Stimulated activated CD4-positive, alpha-beta T cell treated with anti-CD3 and anti-CD28 coated beads, Interleukin-12 subunit alpha, Interleukin-12 subunit beta, amount 100 ng/mL, for 24 hours (primary cell): Measurements from ENCODE around the gene ID3.
A peak's percentile ranks its signal among the peaks of the same experiment; 100 is the strongest.

ENCODE experiments used
- DNase-seq, 2 experiments: peaks; one replicate each; pipeline ENCODE4 v3.0.0-alpha.2; 2020; ENCODE audit warnings: low read depth in 2 of 2

ID3 gene, protein sequence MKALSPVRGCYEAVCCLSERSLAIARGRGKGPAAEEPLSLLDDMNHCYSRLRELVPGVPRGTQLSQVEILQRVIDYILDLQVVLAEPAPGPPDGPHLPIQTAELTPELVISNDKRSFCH

DNA sequence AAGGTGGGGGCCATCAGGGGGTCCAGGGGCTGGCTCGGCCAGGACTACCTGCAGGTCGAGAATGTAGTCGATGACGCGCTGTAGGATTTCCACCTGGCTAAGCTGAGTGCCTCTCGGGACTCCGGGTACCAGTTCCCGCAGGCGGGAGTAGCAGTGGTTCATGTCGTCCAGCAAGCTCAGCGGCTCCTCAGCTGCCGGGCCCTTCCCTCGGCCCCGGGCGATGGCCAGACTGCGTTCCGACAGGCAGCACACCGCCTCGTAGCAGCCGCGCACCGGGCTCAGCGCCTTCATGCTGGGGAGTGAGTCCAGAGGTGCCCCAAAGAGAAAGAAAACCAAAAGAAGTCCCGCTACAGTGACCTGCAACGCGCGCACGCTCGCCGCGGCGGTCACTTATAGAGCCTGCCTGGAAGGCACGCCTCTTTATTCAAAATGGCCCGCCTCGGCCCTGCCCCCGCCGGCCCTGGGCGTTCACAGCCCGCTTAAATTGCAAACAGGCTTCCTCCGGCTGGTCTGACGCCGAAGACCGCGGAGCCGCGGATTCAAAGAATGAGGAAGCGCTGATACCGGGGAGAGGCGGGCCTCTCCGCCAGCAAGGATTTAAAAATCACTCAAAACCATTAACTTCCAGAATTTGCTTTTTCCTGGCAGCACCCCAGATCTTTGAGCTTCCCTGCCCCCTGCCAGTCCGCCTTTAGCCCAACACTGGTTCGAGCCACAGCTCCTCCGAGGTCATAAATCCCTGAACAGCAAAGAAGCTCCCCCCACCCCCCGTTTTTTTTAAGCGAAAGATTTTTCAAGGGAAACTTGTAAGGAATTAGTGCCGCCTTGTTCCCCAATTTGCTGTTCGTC lies at the start of gene ID3:
Gene ID3, minus strand, starts transcription at position 366 of the 849 bp plus-strand sequence. Its CDS starts 75 bp downstream, at position 291.
- peak; percentile 78 to 91 for DNase-seq

DNA sequence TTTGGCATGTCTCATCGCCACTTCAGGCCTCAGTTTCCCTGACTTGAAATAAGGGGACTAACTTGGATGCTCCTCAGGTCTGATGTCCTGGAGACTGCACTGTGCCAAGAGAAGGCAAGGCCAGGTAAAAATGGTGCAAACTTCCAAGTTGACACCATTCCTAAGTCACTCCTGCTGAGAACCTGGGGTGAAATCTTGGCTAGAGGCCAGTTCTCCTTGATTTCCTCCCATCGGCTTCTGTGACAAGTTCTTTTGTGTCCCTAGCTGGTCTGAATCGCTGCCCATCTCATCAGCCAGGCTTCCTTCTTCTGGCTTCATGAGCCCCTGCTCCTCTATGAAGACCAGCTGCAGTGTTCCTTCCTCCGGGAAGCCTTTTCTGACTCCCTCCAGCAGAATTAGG lies 48.6 kb upstream of the ID3 start:
- no peak for DNase-seq

DNA sequence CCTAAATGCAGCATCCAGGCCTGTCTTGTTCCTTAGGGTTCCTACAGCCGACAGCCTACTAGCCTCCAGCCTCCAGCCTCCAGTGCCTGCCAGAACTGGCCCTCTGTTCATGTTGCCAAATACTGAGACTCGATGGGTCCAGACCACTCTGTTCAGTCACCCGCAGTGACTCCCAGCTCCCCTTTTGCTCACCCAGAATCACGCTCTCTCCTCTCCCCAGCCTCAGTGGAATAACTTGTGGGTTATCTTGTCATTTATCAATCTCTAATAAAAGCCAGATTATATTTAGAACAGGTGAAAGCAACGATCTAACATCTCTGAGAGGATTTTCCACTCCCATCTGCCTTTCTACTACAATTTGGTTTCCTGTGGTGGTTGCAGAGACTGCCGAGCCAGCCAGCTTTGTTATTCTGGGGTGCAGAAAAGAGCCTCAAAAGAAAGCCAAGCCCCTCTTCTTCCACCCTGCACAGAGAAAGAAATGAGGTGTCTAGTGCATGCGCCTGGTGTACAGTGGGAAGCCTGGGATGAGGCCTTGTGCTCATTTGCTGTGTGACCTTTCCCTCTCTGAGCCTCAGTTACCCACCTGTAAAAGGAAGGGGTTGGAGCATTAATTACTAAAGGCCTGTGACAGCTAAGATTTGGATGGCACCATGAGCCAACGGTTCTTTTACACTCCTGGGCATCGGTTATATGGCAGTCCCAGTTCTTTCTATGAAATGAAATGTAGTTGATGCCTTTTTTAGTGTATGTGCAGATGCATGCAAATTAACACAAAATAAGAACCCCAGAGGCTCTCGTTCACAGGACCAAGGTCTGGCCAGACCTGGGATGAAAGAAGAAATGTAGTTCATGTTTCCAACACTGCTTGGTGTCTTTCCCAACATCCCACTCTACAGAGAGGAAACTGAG lies 42.9 kb upstream of the ID3 start:
- no peak for DNase-seq

DNA sequence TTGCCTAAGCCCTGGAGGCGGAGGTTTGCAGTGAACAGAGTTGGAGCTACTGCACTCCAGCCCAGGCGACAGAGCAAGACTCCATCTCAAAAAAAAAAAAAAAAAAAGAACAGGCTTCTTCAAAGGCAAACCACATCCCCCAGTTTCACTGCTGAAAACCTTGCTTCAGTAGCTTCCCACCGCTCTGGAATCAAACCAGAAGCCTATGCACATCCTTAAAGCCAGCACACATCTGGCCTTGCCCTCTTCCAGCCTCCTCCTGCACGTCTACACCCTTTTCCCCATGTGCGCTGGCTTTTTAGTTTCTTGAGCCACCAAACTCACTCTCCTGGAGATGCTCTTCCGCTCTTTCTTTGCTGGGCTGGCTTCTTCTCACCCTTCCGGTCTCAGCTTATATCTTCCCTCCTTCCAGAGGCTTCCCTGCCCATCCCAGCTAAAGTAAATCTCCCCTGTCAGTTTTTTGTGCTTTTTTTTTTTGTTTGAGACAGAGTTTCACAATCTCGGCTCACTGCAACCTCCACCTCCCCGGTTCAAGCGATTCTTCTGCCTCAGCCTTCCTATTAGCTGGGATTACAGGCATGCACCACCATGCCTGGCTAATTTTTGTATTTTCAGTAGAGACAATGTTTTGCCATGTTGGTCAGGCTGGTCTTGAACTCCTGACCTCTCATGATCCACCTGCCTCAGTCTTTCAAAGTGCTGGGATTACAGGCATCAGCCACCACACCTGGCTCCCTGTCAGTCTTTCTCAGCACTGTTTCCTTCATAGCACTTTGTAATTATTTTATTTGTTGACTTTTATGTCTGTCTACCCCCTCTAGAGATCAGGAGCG lies 42.0 kb upstream of the ID3 start:
- DNase-seq: no peak

DNA sequence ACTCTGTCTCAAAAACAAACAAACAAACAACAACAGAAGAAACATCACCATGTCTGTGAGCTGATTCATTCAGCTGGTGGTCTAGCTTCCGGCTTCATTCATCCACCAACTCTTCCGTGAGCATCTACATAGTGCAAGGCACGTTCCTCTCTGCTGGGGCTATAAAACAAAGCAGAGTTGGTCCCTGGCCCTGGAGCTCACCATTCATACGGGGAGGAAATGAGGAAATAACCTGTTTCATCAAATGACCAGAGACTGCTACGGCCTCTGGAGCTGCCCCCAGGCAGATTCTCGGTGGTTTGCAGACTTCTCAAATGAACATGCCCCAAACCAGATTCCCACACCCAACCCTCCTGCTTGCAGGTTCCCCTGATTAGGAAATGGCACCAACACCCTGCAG lies 41.0 kb upstream of the ID3 start:
- DNase-seq: no peak

DNA sequence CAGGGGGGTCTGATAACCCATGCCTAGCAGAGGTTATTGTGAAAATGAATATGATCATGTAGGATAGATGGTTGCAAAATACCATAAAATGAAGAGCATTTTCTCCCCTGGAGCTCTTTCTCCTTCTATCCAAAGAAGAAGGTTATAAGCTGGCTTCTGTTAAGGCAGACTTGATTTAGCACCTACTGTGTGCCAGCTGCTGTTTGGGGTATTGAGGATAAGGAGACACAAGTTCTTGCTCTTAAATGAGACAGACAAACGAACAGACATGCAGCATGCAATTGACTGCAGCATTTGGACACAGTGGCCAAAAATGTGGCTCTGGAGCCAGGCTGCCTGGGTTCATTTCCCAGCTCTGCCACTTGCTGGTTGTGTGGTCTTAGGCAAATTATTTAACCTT lies 39.8 kb upstream of the ID3 start:
- DNase-seq: no peak

DNA sequence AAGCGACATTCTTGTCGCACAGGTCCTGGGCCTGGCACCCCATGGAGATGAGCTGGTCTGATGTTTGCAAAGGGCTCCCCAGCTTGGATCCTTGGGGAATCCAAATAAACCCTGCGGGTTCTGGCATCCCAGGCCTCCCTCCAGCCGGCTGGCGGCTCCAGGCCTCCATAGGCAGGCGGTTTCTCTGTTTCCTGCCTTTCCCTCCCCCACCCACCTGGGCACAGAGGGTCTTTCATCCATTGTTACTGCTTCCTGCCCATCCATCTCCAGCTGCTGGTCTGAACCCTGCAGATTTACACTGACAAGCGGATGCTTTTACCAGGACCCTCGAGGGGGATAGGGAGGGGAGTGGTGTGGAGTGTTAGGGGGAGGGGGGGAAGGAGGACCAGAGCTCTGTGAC lies 39.1 kb upstream of the ID3 start:
- no peak for DNase-seq

DNA sequence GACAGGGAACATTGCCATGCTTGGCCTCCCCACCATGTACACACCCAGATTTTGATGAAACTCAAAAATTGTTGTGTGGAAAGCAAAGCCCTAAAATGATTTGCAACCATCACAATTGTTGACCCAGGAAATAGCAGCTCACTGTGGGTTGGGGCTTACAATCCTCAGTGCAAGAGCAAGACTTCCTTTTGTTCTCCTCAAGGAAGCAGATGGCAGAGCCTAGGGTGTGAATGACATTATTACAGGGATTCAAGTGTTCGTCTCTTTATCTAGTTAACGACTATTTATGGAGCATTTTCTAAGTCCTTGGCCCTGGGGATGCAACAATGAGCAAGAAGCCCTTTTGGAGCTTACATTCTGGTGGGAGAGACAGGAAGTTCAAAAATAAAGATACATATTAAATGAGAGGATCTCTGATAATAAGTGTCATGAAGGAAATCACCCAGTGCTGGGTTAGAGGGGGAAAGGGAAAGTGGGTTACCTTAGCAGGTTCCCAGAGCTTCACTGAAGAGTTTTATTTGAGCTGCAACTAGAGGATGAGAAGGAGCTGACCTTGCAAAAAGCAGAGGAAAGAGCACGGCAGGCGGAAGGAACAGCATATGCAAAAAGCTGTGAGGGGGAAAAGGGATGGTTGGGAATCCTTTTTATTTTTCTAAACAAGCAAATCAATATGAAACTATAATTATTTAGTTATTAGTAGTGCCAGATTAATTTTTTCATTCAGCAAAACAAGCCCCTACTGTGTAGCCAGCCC lies 38.5 kb upstream of the ID3 start:
- no peak for DNase-seq

DNA sequence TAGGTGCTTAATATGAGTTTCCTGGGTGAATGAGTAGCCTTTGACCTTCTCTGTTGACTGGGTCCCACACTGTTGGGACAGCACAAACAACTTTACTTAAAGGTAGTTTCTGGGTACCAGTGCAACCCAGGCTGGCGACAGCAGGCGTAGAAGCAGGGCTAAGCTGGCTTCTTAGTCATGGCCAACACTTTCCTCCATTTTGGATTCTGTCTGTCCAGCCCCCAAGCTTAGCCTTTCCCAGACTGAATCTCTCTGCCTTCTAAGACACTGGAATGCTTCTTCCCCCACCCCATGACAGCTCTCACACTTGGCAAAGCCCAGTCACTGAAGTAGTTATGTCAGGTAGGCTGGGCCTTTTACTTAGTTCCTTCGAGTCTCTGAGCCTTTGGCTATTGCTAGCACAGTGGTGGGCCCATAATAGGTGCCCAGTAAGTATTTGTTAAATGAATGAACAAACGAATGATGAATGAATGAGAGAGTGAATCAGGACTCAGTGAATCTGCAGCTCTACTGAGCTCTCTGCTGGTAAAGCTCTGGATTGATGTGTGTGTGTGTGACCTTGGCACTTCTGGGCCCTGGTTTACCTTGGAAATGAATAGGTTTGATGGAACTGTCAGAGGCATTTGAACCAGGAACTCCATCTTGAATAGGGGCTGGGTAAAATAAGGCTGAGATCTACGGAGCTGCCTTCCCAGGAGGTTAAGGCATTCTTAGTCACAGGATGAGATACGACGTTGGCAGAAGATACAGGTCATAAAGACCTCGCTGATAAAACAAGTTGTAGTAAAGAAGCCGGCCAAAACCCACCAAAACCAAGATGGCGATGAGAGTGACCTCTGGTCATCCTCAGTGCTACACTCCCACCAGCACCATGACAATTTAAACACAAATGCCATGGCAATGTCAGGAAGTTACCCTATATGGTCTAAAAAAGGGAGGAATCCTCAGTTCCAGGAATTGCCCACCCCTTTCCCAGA lies 37.4 kb upstream of the ID3 start:
- DNase-seq: no peak

DNA sequence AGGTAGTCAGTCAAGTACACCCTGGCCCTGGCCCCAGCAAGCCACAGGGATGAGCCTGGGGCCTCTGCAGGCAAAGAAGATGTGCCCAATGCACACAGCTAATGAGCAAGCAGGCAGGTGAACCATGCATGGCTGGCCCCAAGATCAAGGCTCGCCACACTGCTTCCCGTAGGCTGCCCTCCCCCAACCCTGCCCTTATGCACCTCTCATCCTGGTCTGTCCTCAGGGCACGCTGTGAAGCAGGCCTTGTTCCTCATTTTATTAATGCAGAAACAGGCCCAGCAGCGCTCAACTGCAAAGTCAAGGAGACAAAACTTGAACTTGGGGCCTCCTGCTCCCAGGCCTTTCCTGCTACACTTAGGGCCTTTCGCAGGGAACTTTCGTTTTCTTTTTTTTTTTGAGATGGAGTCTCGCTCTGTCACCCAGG lies 35.6 kb upstream of the ID3 start:
- no peak for DNase-seq

DNA sequence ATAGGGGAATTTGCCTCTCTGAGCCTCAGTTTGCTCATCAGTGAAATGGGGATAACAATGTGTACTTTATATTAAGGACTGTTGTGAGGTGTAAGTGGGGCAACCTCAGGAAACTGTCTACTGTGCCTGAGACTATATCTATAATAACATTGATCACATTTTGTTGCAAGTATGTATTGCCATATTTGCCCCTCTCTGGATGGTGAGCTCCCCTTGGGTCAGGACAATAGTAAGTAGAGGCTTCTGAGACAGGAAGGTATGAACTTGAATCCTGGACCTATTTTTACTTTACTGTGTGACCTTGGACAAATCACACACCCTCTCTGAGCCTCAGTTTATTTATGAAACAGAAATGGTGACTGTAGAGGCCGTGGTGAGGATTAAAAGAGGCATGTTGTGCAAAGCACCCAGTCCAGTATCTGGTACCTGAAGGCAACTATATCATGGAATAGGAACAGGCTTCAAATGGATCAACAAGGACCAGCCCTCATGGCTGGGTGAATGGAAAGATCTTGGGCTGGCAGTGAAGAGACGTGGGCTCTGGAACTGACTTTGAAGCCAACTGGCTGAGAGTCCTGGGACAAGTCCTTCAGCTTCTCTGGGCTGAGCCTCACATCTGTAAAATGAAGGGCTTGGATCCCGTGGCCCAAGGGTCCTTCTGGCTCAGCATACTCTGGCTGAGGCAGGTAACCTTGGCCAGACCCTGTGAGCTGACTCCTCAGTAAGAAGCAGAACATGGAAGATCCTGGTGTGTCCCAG lies 35.0 kb upstream of the ID3 start:
- no peak for DNase-seq

DNA sequence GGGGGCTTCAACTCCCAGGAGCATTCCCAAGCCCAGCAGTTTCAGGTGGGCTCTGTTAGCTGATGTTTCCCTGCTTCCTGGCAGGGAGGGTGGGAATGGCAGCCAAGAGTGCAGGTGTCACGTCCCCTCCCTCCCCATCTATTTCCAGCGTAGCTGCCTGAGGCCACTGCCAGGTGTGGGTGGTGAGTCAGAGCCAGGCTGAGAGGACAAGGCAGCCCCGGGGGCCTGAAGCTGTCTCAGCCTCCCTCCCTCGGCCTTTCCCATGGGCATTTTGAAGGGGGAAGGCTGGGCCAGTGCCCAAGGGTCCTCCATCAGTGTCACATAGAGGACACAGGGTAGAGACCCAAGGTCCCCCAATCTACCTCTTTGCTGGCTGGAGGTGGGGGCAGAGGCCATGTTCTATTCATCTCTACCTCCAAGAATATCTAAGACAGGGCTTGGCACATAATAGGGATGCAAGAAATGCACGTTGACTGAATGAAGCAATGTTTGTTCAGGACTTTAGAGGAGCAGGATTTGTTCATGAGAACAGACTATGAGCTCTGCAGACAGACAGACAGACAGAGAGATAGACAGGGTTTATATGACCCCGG lies 34.4 kb upstream of the ID3 start:
- DNase-seq: no peak

DNA sequence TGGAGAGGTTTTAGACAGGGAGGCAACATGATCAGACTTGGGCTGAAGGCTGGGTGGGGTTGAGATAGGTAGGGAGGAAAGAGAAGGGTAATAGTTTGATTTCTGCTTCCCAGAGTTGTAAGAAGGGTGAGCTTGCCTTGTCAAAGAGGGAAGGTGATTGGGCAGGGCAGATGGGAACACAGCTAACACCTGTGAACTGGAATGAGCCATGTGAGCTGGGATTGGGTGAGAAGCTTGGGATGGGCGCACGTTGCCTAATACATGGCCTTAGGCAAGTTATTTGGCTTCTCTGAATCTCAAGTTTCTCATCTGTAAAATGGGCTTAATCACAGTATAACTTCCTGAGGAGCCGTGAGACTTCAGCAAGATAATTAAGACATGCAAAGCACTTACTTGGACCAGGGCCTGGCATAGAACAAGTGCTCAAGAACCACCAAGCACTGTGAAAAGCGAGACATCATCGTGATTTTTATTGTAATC lies 33.8 kb upstream of the ID3 start:
- no peak for DNase-seq

DNA sequence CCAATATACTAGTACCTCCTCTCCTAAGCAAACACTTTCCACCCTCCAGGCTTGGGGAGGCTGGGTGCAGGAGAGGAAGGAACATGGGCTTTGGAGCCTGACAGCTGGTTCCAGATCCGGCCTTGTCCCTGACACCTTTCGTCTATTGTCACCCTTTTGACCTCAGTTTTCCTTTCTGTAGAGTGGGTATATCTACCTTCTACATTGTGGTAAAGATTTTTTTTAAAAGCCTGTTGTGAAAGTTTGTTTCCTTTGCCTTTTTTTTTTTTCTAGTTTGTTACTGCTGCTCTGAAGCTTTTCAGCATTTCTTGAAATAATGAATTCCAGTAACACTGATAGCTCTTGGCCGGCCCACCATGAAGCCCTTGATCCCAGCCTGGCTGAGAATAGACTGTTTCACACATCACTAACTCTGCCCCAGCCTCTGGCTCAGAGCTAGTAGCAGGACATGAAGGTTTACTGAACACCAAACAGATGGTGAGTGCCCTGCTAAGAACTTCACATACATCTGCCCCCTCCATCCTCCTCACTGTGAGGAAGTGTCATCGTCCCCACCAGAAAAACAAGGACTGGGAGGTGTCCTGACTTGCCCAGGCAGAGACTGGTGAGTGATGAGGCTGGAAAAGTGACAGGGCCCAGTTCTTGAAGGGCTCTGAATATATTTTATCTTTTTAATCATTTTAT lies 33.0 kb upstream of the ID3 start:
- DNase-seq: no peak

DNA sequence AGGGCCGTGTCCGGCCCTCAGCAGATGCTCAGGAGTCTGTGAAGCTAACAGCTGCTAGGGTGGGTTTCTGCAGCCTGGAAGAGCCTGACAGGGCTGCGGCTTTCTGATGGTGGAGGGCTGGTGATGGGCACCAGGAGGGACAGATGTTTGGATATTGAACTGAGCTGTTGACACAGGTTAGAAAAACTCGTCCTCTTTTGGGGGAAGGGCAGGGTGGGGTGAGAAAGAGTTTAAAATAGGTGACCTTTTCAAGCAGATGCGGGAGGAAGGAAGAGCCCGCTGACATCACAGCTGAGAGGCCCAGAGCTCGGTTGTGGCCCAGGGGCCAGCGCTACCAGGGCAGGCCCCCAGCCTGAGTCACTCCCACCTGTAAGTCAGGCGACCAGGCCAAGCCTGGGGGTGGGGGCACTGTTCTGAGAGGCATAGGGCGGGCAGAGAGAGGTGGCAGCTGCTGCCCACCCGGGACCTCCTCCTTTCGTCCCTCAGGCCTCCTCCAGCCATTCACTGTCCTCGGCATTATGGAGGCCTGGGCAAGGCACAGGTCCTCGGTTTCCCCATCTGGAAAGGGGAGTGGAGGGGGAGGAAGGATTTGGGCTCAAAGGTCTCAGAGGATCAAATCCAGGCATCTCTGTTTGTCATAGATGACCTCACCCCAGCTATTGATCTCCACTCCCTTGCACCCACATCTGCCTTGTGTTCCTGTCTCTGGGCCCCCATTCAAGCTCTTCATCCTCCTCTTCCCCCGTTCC lies 32.3 kb upstream of the ID3 start:
- DNase-seq: peak in 1 of 2 experiments; percentile 24

DNA sequence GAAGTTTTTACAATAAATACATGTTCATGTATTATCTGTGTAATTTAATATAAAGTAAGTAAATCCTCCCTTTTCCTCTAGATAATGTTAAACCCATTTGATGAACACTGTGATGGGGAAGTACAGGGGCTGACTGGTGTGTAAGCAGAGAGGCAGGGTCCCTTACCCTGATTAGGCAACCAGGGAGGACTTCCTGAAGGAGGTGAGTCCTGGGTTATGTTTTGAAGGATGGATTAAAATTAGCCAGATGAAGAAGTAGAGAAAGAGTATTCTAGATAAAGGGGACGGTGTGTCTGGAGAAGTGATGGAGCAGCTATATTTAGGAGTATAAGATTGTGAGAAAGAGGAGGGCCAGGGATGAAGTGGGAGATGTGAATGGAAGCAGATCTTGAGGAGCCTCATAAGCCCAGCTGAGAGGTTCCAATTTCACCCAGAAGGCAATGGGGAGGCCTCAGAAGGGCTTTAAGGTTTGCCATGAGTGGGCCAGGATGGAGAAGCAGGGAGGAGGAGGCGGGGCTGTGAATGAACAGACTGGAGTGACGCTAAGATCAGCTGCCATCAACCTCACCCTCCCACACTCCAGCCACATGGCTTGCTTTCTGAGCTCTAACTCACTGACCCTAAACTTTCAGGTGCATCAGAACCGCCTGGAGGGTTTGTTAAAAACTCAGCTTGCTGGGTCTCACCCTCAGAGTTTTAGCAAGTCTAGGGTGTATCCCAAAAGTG lies 30.9 kb upstream of the ID3 start:
- peak in 1 of 2 experiments; percentile 45 for DNase-seq
